ENCODE results near the gene DNTTIP2. TPM values are rescaled to one million over a fixed set of nuclear protein-coding genes. Genes with fewer than 3 reads are reported as not detected.
A peak's percentile ranks its signal among the peaks of the same experiment; 100 is the strongest.
"Not testable (repeated sequence)": the region's sequence is repeated elsewhere in the genome, so short reads cannot be mapped to it uniquely, and the experiment has no call there.

The DNTTIP2 gene
- polyA plus RNA-seq, 2 of the 4 experiments (the other 2 are of a cell fraction), result 41.5 to 42.0 TPM

GRCh38 chr1:93851327-93851712 is 27.7 kb downstream of the DNTTIP2 start:
- 0 out of 3 replicates have a peak, but pooled peaks cover 5% of the 10 kb centered on the region for H3K4me1 ChIP-seq
- H3K9me3 ChIP-seq, result no peaks in the 10 kb centered on the region; the same call in 2 of the 3 replicates
- TF ChIP-seq GATA3 (IDR thresholded peaks at IDR 0.05; ENCODE audit: borderline replicate concordance) (no peak), NFE2L2 (conservative IDR thresholded peaks at IDR 0.05; ENCODE audit: low read length) (no peak), MAZ (IDR thresholded peaks at IDR 0.05; ENCODE audit: borderline replicate concordance, low read depth, low read length) (no peak), CEBPB (IDR thresholded peaks at IDR 0.05) (no peak), ZSCAN20 (CRISPR knock-in tag; IDR thresholded peaks at IDR 0.05) (no peak), MYC (IDR thresholded peaks at IDR 0.05; ENCODE audit: borderline replicate concordance, low read length) (no peak), NPAS2 (CRISPR knock-in tag; IDR thresholded peaks at IDR 0.05; ENCODE audit: borderline replicate concordance) (no peak), ELK1 (IDR thresholded peaks at IDR 0.05; ENCODE audit: low read depth, low read length) (no peak), E2F6 (IDR thresholded peaks at IDR 0.05; ENCODE audit: borderline replicate concordance, low read depth) (no peak), BHLHE40 (IDR thresholded peaks at IDR 0.05; ENCODE audit: low read depth, low read length) (no peak), CBX8 (IDR thresholded peaks at IDR 0.05) (no peak), MAFK (IDR thresholded peaks at IDR 0.05; ENCODE audit: partially characterized antibody) (no peak)
- TF ChIP-seq, protein P1, sequence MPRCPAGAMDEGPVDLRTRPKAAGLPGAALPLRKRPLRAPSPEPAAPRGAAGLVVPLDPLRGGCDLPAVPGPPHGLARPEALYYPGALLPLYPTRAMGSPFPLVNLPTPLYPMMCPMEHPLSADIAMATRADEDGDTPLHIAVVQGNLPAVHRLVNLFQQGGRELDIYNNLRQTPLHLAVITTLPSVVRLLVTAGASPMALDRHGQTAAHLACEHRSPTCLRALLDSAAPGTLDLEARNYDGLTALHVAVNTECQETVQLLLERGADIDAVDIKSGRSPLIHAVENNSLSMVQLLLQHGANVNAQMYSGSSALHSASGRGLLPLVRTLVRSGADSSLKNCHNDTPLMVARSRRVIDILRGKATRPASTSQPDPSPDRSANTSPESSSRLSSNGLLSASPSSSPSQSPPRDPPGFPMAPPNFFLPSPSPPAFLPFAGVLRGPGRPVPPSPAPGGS (IDR thresholded peaks at IDR 0.05), result no peak
- TF ChIP-seq, protein P2, sequence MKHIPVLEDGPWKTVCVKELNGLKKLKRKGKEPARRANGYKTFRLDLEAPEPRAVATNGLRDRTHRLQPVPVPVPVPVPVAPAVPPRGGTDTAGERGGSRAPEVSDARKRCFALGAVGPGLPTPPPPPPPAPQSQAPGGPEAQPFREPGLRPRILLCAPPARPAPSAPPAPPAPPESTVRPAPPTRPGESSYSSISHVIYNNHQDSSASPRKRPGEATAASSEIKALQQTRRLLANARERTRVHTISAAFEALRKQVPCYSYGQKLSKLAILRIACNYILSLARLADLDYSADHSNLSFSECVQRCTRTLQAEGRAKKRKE (CRISPR knock-in tag; IDR thresholded peaks at IDR 0.05; ENCODE audit: low read depth), result no peak
- no peak for ATAC-seq
- no peak overlapping the region for H3K4me3 ChIP-seq
- FAIRE-seq, result no peak
- ChIA-PET POLR2A (no interaction called here), CTCF (interaction anchor here (1.2 to 2.0 kb wide), 5 partner anchors 22 to 417 kb away, joined by 3 to 8 read pairs (median 4); no protein-coding TSS in a partner anchor)
- no peak overlapping the region for H3K27ac ChIP-seq
- H3K4me2 ChIP-seq, result no peak overlapping the region
- no peak for DNase-seq (ENCODE audit: low read depth in 1 of 2, low spot score in 1 of 2)

DNA sequence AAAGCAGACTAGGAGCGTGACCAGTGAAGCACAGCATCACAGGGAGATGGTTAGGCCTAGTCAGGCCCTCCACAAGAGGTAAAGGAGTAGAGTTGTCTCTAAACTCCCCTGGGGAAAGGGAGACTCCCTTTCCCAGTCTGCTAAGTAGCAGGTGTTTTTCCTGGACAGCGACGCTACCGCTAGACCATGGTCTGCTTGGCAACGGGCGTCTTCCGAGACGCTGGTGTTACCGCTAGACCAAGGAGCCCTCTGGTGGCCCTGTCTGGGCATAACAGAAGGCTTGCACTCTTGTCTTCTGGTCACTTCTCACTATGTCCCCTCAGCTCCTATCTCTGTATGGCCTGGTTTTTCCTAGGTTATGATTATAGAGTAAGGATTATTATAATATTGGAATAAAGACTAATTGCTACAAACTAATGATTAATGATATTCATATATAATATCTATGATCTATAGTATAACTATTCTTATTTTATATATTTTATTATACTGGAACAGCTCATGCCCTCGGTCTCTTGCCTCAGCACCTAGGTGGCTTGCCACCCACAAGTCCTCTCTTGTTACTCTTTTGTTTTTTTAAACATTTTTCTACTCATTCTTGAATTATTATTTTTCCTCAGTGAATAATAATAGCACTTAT is 28.2 kb downstream of the DNTTIP2 start:
- H3K27ac ChIP-seq, H3K4me3 ChIP-seq, POLR2A ChIA-PET, H3K4me1 ChIP-seq, FAIRE-seq, H3K9me3 ChIP-seq, ATAC-seq: not testable (repeated sequence)
- WGBS (ENCODE audit: missing lambda C conversion rate), result 20% methylated on average over 10 of the region's 10 CpGs
- DNase-seq (ENCODE audit: low read depth in 1 of 2, low spot score in 1 of 2), result peak in 1 of 2 experiments; percentile 74
- 0 out of 3 replicates have a peak overlapping the region, but pooled peaks have one; percentile 12 for H3K4me2 ChIP-seq
- CTCF ChIA-PET, result interaction anchor here (0.6 to 2.0 kb wide), 6 partner anchors 37 to 416 kb away, joined by 3 to 8 read pairs (median 4); no protein-coding TSS in a partner anchor
- TF ChIP-seq CTCF (IDR thresholded peaks at IDR 0.05), result peak; percentile 48
- TF ChIP-seq SMC3 (IDR thresholded peaks at IDR 0.05), result peak; percentile 53
- peak; percentile 51 to 59 for TF ChIP-seq RAD21 (conservative IDR thresholded peaks at IDR 0.05 in 1 of 2, IDR thresholded peaks at IDR 0.05 in 1 of 2)

All from A549 (cell line).